Kidney (tissue), 14 donors: ENCODE data around the gene ROR1. TPM values are rescaled to one million over a fixed set of nuclear protein-coding genes. Genes with fewer than 3 reads are reported as not detected.
A peak's percentile ranks its signal among the peaks of the same experiment; 100 is the strongest.

Source experiments
- DNase-seq, 5 donors: peaks; one replicate each; pipeline ENCODE4 v3.0.0-alpha.2; 2013 to 2020
- FAIRE-seq: peaks from 2 replicates; lab custom pipeline; 2012; peaks lifted over from hg19 to GRCh38; lab: Jason Lieb, UNC
- H3K27ac ChIP-seq, 2 donors: one replicate each; pipeline ENCODE4 v1.7.0; 2013; ENCODE audit warnings: low read depth in 2 of 2, low read length in 2 of 2, inconsistent platforms in 1 of 2
- H3K27me3 ChIP-seq: one replicate; pipeline ENCODE4 v1.7.1; 2013; ENCODE audit warnings: low read length, inconsistent platforms; ENCODE audit not compliant: control insufficient read depth, insufficient read depth
- H3K36me3 ChIP-seq, 3 donors: one replicate each; pipeline versions ENCODE4 v1.7.0 to v1.7.1; 2013; ENCODE audit warnings: low read length in 3 of 3, control low read depth in 1 of 3, inconsistent platforms in 1 of 3; ENCODE audit not compliant: insufficient read depth in 3 of 3, control insufficient read depth in 2 of 3
- H3K4me1 ChIP-seq, 3 donors: one replicate each; pipeline versions ENCODE4 v1.7.0 to v1.7.1; 2013; ENCODE audit warnings: low read length in 3 of 3, inconsistent platforms in 1 of 3, low read depth in 1 of 3; ENCODE audit not compliant: control insufficient read depth in 2 of 3, insufficient read depth in 2 of 3
- H3K4me3 ChIP-seq, 3 donors: one replicate each; pipeline versions ENCODE4 v1.7.0 to v1.8.1; 2013; ENCODE audit warnings: low read length in 3 of 3, control low read depth in 1 of 3, inconsistent platforms in 1 of 3
- H3K9ac ChIP-seq, 3 donors: one replicate each; pipeline versions ENCODE4 v1.7.0 to v1.7.1; 2013; ENCODE audit warnings: low read length in 3 of 3, control low read depth in 1 of 3, inconsistent platforms in 1 of 3
- H3K9me3 ChIP-seq, 3 donors: one replicate each; pipeline versions ENCODE4 v1.7.0 to v1.7.1; 2013; ENCODE audit warnings: low read length in 3 of 3, control low read depth in 1 of 3, inconsistent platforms in 1 of 3; ENCODE audit not compliant: control insufficient read depth in 2 of 3, insufficient read depth in 1 of 3
- CTCF ChIP-seq: IDR thresholded peaks from 3 replicates; pipeline ENCODE4 v1.5.1; 2012; ENCODE audit warnings: mild to moderate bottlenecking, moderate library complexity, borderline replicate concordance; ENCODE audit not compliant: insufficient read depth; ENCODE audit errors: extremely low read depth
- intact Hi-C: fragments of 100-400 bp; cut with DNase I; formaldehyde crosslinking; loops from one replicate; pipeline ENCODE4 v1.11.1; 2022
- polyA plus RNA-seq: library from polyadenylated mRNA; stranded (reverse); fragments of 350-450 nt; fragmentation: Illumina TruSeq; extraction: RNeasy Lipid Tissue Mini Kit (QIAGEN cat#74804); gene quantifications from one replicate; pipeline ENCODE4 v1.2.3, GENCODE V29; 2014; ENCODE audit warnings: low read depth, low replicate concordance; ENCODE audit not compliant: insufficient read depth
- total RNA-seq: library from RNA; stranded (reverse); fragmentation: NEBNext Ultra II Directional; extraction: Animal tissue kit (Norgen Biotek cat#: 25700); gene quantifications from one replicate; pipeline ENCODE4 v1.2.1, GENCODE V29; 2021
- donor health status: control.
- donor health status: control.
- donor health status: control.
- donor health status: control.
- donor health status: control.
- donor health status: DM: yes; HTN: yes; CAD: no.
- donor health status: Normal renal cell carcinoma (clear cell type).

ROR1 gene
- total and polyA plus RNA-seq, 2 donors from 2014 or later: 0.77 to 8.0 TPM

- H3K4me3 ChIP-seq: no peak overlapping the region
- no peak overlapping the region for H3K27ac ChIP-seq
- intact Hi-C loops: no loop called here
- H3K9me3 ChIP-seq: no peaks in the 10 kb centered on the region
- H3K27me3 ChIP-seq: no peaks in the 10 kb centered on the region
- TF ChIP-seq CTCF: no peak
- H3K36me3 ChIP-seq: no peaks in the 10 kb centered on the region
- DNase-seq: no peak
- FAIRE-seq: no peak
- H3K4me1 ChIP-seq: peaks cover 0 to 7% (median 0%) of the 10 kb centered on the region in 3 donors
- H3K9ac ChIP-seq: no peak overlapping the region
Observed at GRCh38 chr1:64192290-64192689, 418.5 kb downstream of the ROR1 start.

DNA sequence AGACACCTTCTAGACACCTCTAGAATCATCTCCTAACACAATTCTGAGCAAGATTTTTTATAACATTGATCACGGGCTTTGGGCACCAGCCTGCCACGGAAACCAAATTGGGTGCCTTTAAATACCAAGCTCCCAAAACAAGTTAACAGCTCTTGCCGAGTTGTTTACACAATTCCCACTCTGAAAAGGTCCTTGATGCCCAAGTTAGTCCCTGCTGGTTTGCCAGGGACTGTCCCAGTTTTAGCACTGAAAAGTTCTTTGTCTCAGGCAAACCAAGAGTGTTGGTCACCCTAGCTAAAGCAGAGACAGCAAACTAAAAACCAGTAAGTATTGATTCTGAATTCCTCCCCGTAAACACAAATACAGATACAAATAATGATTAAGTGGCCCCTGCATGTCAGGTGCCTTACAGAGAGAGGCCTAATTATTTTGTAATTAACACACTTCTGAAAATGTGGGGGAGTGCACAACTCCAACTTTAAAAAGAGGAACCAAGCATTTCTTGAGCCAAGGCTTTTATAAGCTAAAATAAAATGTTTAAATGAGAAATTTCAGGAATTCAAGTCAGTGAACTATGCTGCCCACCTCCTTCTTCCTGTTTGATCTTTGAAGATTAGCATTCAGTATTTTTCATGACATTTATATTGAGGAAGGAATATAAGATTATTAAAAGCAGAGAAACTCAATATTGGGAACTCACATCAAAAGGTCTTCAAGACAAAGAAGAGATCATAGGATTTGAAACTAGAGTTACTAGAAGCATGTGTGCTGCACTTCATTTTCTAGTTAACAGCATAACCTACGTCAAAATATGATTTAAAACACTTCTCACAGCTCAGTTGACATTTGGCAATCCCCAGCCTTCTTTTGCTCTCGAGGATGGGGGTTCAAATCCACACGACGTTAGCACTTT lies 420.6 kb downstream of the ROR1 start:
- Histone ChIP-seq H3K27me3 (no peaks in the 10 kb centered on the region), H3K9me3 (no peaks in the 10 kb centered on the region), H3K9ac (no peak overlapping the region), H3K27ac (no peak overlapping the region), H3K4me1 (peaks cover 0 to 7% (median 0%) of the 10 kb centered on the region in 3 donors), H3K36me3 (no peaks in the 10 kb centered on the region), H3K4me3 (no peak overlapping the region)
- FAIRE-seq (no peak), DNase-seq (peak in 2 of 5 donors; percentile 5 to 18)
- TF ChIP-seq CTCF: no peak
- intact Hi-C loops: no loop called here

GRCh38 chr1:64195081-64195395 lies 421.2 kb downstream of the ROR1 start:
- no peak overlapping the region for H3K4me3 ChIP-seq
- intact Hi-C loops: no loop called here
- DNase-seq (no peak), FAIRE-seq (no peak)
- H3K9me3 ChIP-seq: no peaks in the 10 kb centered on the region
- peaks cover 0 to 7% (median 0%) of the 10 kb centered on the region in 3 donors for H3K4me1 ChIP-seq
- no peak overlapping the region for H3K27ac ChIP-seq
- no peaks in the 10 kb centered on the region for H3K36me3 ChIP-seq
- TF ChIP-seq CTCF: no peak
- no peak overlapping the region for H3K9ac ChIP-seq
- no peaks in the 10 kb centered on the region for H3K27me3 ChIP-seq
